AG09309 (cell line): Measurements from ENCODE around the gene YJEFN3.

Source experiments
- DNase-seq: peaks from one replicate; pipeline ENCODE4 v3.0.0-alpha.2; 2010; ENCODE audit warnings: low read depth
- H3K4me3 ChIP-seq: 2 replicates; pipeline ENCODE4 v1.5.1; 2011; ENCODE audit warnings: mild to moderate bottlenecking, low read depth, low read length, moderate library complexity; ENCODE audit not compliant: control insufficient read depth
- CTCF ChIP-seq: IDR thresholded peaks from 2 replicates; pipeline ENCODE4 v1.5.1; 2011; ENCODE audit warnings: mild to moderate bottlenecking, low read depth, low read length, inconsistent platforms; ENCODE audit not compliant: insufficient read depth, control insufficient read depth; ENCODE audit errors: missing control alignments

YJEFN3 gene

GRCh38 chr19:19550485-19550929, 21.8 kb downstream of the YJEFN3 start:
- DNase-seq: peak; percentile 34
- no peak overlapping the region for H3K4me3 ChIP-seq
- no peak for TF ChIP-seq CTCF

- no peak for DNase-seq
- H3K4me3 ChIP-seq: no peak overlapping the region
- no peak for TF ChIP-seq CTCF
Measured at GRCh38 chr19:19550972-19551852, 22.5 kb downstream of the YJEFN3 start.

- no peak for TF ChIP-seq CTCF
- no peak overlapping the region for H3K4me3 ChIP-seq
Measured at GRCh38 chr19:19551853-19552192, 23.1 kb downstream of the YJEFN3 start.

GRCh38 chr19:19552798-19553197, 24.1 kb downstream of the YJEFN3 start:
- no peak overlapping the region for H3K4me3 ChIP-seq
- no peak for DNase-seq
- peak; percentile 73 for TF ChIP-seq CTCF

More at GRCh38 chr19:19551853-19552192, 23.1 kb downstream of the YJEFN3 start:
- DNase-seq: no peak

GRCh38 chr19:19553670-19554069, 25.0 kb downstream of the YJEFN3 start:
- TF ChIP-seq CTCF: no peak
- DNase-seq: no peak

GRCh38 chr19:19554074-19555023, 25.6 kb downstream of the YJEFN3 start:
- peak; percentile 78 for TF ChIP-seq CTCF
- no peak overlapping the region for H3K4me3 ChIP-seq
- DNase-seq: no peak

More at GRCh38 chr19:19553670-19554069, 25.0 kb downstream of the YJEFN3 start:
- H3K4me3 ChIP-seq: no peak overlapping the region
